Common myeloid progenitor, CD34-positive (primary cell): ENCODE data around the gene TSR3.

ENCODE experiments used
- CTCF ChIA-PET: fragments of 350-600 bp; sonication (Branson Sonifier 250); formaldehyde crosslinking; loops from one replicate; lab custom pipeline; 2021; ENCODE audit warnings: antibody characterized with exemption; lab: Charles Lee
- POLR2A ChIA-PET: fragments of 350-600 bp; sonication (Branson Sonifier 250); formaldehyde crosslinking; loops from one replicate; lab custom pipeline; 2021; ENCODE audit warnings: antibody characterized with exemption; lab: Charles Lee
- DNase-seq, 3 donors: peaks; one replicate each; pipeline versions ENCODE4 v3.0.0 to v3.0.0-alpha.2; 2013
- H3K27ac ChIP-seq, 2 experiments: 1 replicate in 1 of 2; 2 replicates in 1 of 2; pipeline ENCODE4 v1.7.0; 2013; ENCODE audit warnings: inconsistent platforms in 2 of 2, low read length in 2 of 2, mild to moderate bottlenecking in 2 of 2, low read depth in 1 of 2, moderate library complexity in 1 of 2; ENCODE audit not compliant: severe bottlenecking in 2 of 2, insufficient read depth in 1 of 2, poor library complexity in 1 of 2
- H3K27me3 ChIP-seq, 5 experiments: replicated peaks in 2 of 5; 1 replicate in 3 of 5; 2 replicates in 2 of 5; pipeline versions ENCODE4 v1.6.1 to v1.7.0; 2013; ENCODE audit warnings: low read length in 4 of 5, mild to moderate bottlenecking in 2 of 5, moderate library complexity in 2 of 5, inconsistent platforms in 1 of 5; ENCODE audit not compliant: insufficient read depth in 5 of 5, control insufficient read depth in 4 of 5
- H3K36me3 ChIP-seq, 4 experiments: 1 replicate in 2 of 4; 2 replicates in 2 of 4; pipeline versions ENCODE4 v1.6.1 to v1.7.0; 2013; ENCODE audit warnings: low read length in 3 of 4, control low read depth in 1 of 4, mild to moderate bottlenecking in 1 of 4; ENCODE audit not compliant: control insufficient read depth in 4 of 4, insufficient read depth in 4 of 4
- H3K4me1 ChIP-seq, 4 experiments: 1 replicate in 3 of 4; 2 replicates in 1 of 4; pipeline versions ENCODE4 v1.6.1 to v1.7.1; 2013; ENCODE audit warnings: low read length in 3 of 4, mild to moderate bottlenecking in 3 of 4, control low read depth in 1 of 4, inconsistent platforms in 1 of 4, moderate library complexity in 1 of 4; ENCODE audit not compliant: control insufficient read depth in 4 of 4, insufficient read depth in 4 of 4; ENCODE audit errors: control extremely low read depth in 1 of 4
- H3K4me3 ChIP-seq, 7 experiments: 1 replicate in 4 of 7; 2 replicates in 3 of 7; pipeline versions ENCODE4 v1.5.1 to v1.7.0; 2013; ENCODE audit warnings: mild to moderate bottlenecking in 7 of 7, low read length in 6 of 7, moderate library complexity in 6 of 7, inconsistent platforms in 2 of 7, low read depth in 2 of 7, control low read depth in 1 of 7; ENCODE audit not compliant: insufficient read depth in 4 of 7, control insufficient read depth in 1 of 7; ENCODE audit errors: extremely low read depth in 1 of 7
- H3K9me3 ChIP-seq, 5 experiments: 1 replicate in 4 of 5; 2 replicates in 1 of 5; pipeline versions ENCODE4 v1.6.1 to v1.7.1; 2013; ENCODE audit warnings: low read length in 4 of 5, mild to moderate bottlenecking in 2 of 5, inconsistent platforms in 1 of 5, low read depth in 1 of 5, moderate library complexity in 1 of 5; ENCODE audit not compliant: control insufficient read depth in 4 of 5, insufficient read depth in 2 of 5; ENCODE audit errors: control extremely low read depth in 1 of 5
- WGBS: methylation state at CpG from one replicate; pipeline ENCODE4 v1.1.5; 2013; ENCODE audit not compliant: insufficient coverage; 5-methylcytosine and 5-hydroxymethylcytosine counted together

Gene TSR3

GRCh38 chr16:1319041-1319440, 32.6 kb downstream of the TSR3 start:
- CTCF ChIA-PET, result interaction anchor here (0.7 kb wide), 1 partner anchor 23 kb away, joined by 3 read pairs; no protein-coding TSS in a partner anchor
- Histone ChIP-seq H3K27me3 (no peaks in the 10 kb centered on the region), H3K4me3 (no peak overlapping the region), H3K4me1 (no peaks in the 10 kb centered on the region), H3K9me3 (no peaks in the 10 kb centered on the region), H3K36me3 (peaks cover 14 to 93% (median 74%) of the 10 kb centered on the region in 4 experiments), H3K27ac (no peak overlapping the region)
- POLR2A ChIA-PET, result no interaction called here
- no peak for DNase-seq
- WGBS, result 92% methylated on average over 29 of the region's 33 CpGs

- 85% methylated on average over 9 of the region's 9 CpGs for WGBS
- Histone ChIP-seq H3K36me3 (peaks cover 14 to 91% (median 71%) of the 10 kb centered on the region in 4 experiments), H3K27me3 (no peaks in the 10 kb centered on the region), H3K27ac (no peak overlapping the region), H3K4me3 (no peak overlapping the region), H3K9me3 (no peaks in the 10 kb centered on the region), H3K4me1 (no peaks in the 10 kb centered on the region)
- CTCF ChIA-PET, result no interaction called here
- no peak for DNase-seq
- POLR2A ChIA-PET, result interaction anchor here (1.0 kb wide), 1 partner anchor 24 kb away, joined by 3 read pairs; no protein-coding TSS in a partner anchor
Measured at GRCh38 chr16:1318268-1318545, 33.5 kb downstream of the TSR3 start.

- Histone ChIP-seq H3K27me3 (no peaks in the 10 kb centered on the region), H3K4me3 (no peak overlapping the region), H3K36me3 (peaks cover 16 to 93% (median 72%) of the 10 kb centered on the region in 4 experiments), H3K9me3 (no peaks in the 10 kb centered on the region), H3K4me1 (peaks cover 0 to 4% (median 1%) of the 10 kb centered on the region in 4 experiments), H3K27ac (no peak overlapping the region)
- no peak for DNase-seq
- POLR2A ChIA-PET, result interaction anchor here (1.0 kb wide), 1 partner anchor 25 kb away, joined by 3 read pairs; no protein-coding TSS in a partner anchor
- CTCF ChIA-PET, result interaction anchor here (0.8 to 1.3 kb wide), 2 partner anchors 14 to 17 kb away, joined by 4 to 5 read pairs; no protein-coding TSS in a partner anchor
- WGBS, result 96% methylated on average over 30 of the region's 32 CpGs
Measured at GRCh38 chr16:1317479-1318267, 34.0 kb downstream of the TSR3 start.

GRCh38 chr16:1316033-1316405, 35.7 kb downstream of the TSR3 start:
- Histone ChIP-seq H3K36me3 (peaks cover 16 to 95% (median 72%) of the 10 kb centered on the region in 4 experiments), H3K4me3 (no peak overlapping the region)

GRCh38 chr16:1315081-1316032, 36.3 kb downstream of the TSR3 start:
- no peak overlapping the region for H3K27ac ChIP-seq

More at GRCh38 chr16:1316033-1316405, 35.7 kb downstream of the TSR3 start:
- H3K4me1 ChIP-seq, result peaks cover 3 to 21% (median 16%) of the 10 kb centered on the region in 4 experiments
- H3K27me3 ChIP-seq, result no peaks in the 10 kb centered on the region
- ChIA-PET CTCF (interaction anchor here (0.6 to 1.8 kb wide), 4 partner anchors 11 to 1230 kb away, joined by 3 to 5 read pairs (median 4); no protein-coding TSS in a partner anchor), POLR2A (no interaction called here)
- WGBS, result 97% methylated on average over 13 of the region's 14 CpGs
- no peaks in the 10 kb centered on the region for H3K9me3 ChIP-seq
- H3K27ac ChIP-seq, result no peak overlapping the region
- no peak for DNase-seq

GRCh38 chr16:1314399-1315068, 37.1 kb downstream of the TSR3 start:
- Histone ChIP-seq H3K4me3 (no peak overlapping the region), H3K27me3 (no peaks in the 10 kb centered on the region), H3K27ac (no peak overlapping the region), H3K9me3 (no peaks in the 10 kb centered on the region), H3K36me3 (peaks cover 16 to 81% (median 59%) of the 10 kb centered on the region in 4 experiments), H3K4me1 (peaks cover 13 to 30% (median 23%) of the 10 kb centered on the region in 4 experiments)
- WGBS, result 97% methylated on average over 26 of the region's 28 CpGs
- DNase-seq, result no peak
- ChIA-PET POLR2A (no interaction called here), CTCF (interaction anchor here (1.1 to 2.9 kb wide), 3 partner anchors 9 to 21 kb away, joined by 3 to 10 read pairs (median 5); no protein-coding TSS in a partner anchor)

More at GRCh38 chr16:1315081-1316032, 36.3 kb downstream of the TSR3 start:
- WGBS, result 96% methylated on average over 33 of the region's 46 CpGs
- no peak for DNase-seq
- Histone ChIP-seq H3K4me1 (peaks cover 10 to 27% (median 23%) of the 10 kb centered on the region in 4 experiments), H3K9me3 (no peaks in the 10 kb centered on the region), H3K36me3 (peaks cover 16 to 89% (median 66%) of the 10 kb centered on the region in 4 experiments), H3K4me3 (no peak overlapping the region), H3K27me3 (no peaks in the 10 kb centered on the region)
- ChIA-PET POLR2A (no interaction called here), CTCF (interaction anchor here (0.6 to 2.9 kb wide), 6 partner anchors 10 to 1230 kb away, joined by 3 to 10 read pairs (median 4); no protein-coding TSS in a partner anchor)
